Upper lobe of left lung (tissue), 4 donors: ENCODE measurements around the gene BCL7A.
A peak's percentile ranks its signal among the peaks of the same experiment; 100 is the strongest.

Experiments
- CTCF ChIP-seq, 6 experiments: fragments of 450-650 bp in 4 of 6; fragments of 200-600 bp in 2 of 6; sonication (generic) in 2 of 6; IDR thresholded peaks; one replicate each; pipeline ENCODE4 v1.5.1; 2016 to 2019; ENCODE audit warnings: antibody characterized with exemption in 6 of 6
- EP300 ChIP-seq, 4 donors: sonication (generic); formaldehyde crosslinking; IDR thresholded peaks; one replicate each; pipeline ENCODE4 v1.5.1; 2017; ENCODE audit warnings: antibody characterized with exemption in 4 of 4, control low read depth in 2 of 4

- TF ChIP-seq CTCF (IDR thresholded peaks at IDR 0.05) (no peak), EP300 (IDR thresholded peaks at IDR 0.05) (peak in 1 of 4 donors; percentile 39)
Measured at GRCh38 chr12:122081697-122082221, 60.1 kb downstream of the BCL7A start.
